Measurements from ENCODE around the gene TRABD.

DNA sequence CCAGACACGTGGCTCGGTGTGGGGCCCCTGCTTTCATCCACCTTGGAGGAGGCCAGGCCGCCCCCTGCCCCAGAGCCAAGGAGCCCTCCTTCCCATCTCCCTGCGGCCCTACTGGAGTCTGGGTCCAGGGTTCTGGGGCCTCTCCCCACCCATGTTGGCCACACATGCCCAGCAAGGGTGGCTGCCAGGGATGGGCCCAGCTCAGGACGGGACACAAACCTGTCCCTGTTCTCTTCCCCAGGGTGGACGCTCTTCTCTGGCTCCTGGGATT lies 10.6 kb upstream of the TRABD start:
- TF ChIP-seq POLR2A (IDR thresholded peaks at IDR 0.05): no peak
- TF ChIP-seq CTCF (IDR thresholded peaks at IDR 0.05 in 4 of 5, conservative IDR thresholded peaks at IDR 0.05 in 1 of 5): no peak

Measured in gastrocnemius medialis (tissue), 4 donors.